Vagina (tissue), 2 donors: ENCODE data around the gene PRG2. TPM values are rescaled to one million over a fixed set of nuclear protein-coding genes. Genes with fewer than 3 reads are reported as not detected.

ENCODE experiments used
- DNase-seq, 2 donors: peaks; one replicate each; pipeline ENCODE4 v3.0.0-alpha.2; 2017; ENCODE audit errors: extremely low spot score in 2 of 2
- H3K27ac ChIP-seq: fragments of 200-600 bp; sonication (generic); one replicate; pipeline ENCODE4 v1.5.1; 2019
- H3K27me3 ChIP-seq: fragments of 200-600 bp; sonication (generic); one replicate; pipeline ENCODE4 v1.5.1; 2019
- H3K36me3 ChIP-seq, 2 donors: fragments of 200-600 bp; sonication (generic); one replicate each; pipeline ENCODE4 v1.5.1; 2017 to 2019
- H3K4me1 ChIP-seq: fragments of 200-600 bp; sonication (generic); one replicate; pipeline ENCODE4 v1.5.1; 2019
- H3K4me3 ChIP-seq, 2 donors: fragments of 200-600 bp; sonication (generic); 1 replicate in 1 of 2; 2 replicates in 1 of 2; pipeline ENCODE4 v1.5.1; 2016 to 2019
- H3K9me3 ChIP-seq: fragments of 200-600 bp; sonication (generic); one replicate; pipeline ENCODE4 v1.5.1; 2019
- POLR2A ChIP-seq, 2 donors: fragments of 450-650 bp; IDR thresholded peaks; one replicate each; pipeline ENCODE4 v1.6.1; 2017; ENCODE audit warnings: antibody characterized with exemption in 2 of 2, mild to moderate bottlenecking in 2 of 2, moderate library complexity in 2 of 2
- POLR2AphosphoS5 ChIP-seq, 2 donors: sonication (generic); formaldehyde crosslinking; IDR thresholded peaks; one replicate each; pipeline ENCODE4 v1.9.0; 2017; ENCODE audit warnings: antibody characterized with exemption in 2 of 2, mild to moderate bottlenecking in 2 of 2, low read depth in 1 of 2; ENCODE audit not compliant: insufficient read depth in 1 of 2
- intact Hi-C: fragments of 100-400 bp; cut with DNase I; formaldehyde crosslinking; loops from one replicate; pipeline ENCODE4 v1.15.1; 2023
- total RNA-seq: library from RNA; depleted of rRNA; stranded (reverse); fragments of >200 nt; gene quantifications from one replicate; pipeline ENCODE4 v1.2.3, GENCODE V29; 2016
- TF ChIP-seq, protein P1 (sequence below), 3 experiments: fragments of 450-650 bp in 2 of 3; fragments of 200-600 bp in 1 of 3; sonication (generic) in 1 of 3; IDR thresholded peaks; one replicate each; pipeline ENCODE4 v1.5.1; 2017 to 2019; ENCODE audit warnings: antibody characterized with exemption in 3 of 3, mild to moderate bottlenecking in 2 of 3, moderate library complexity in 2 of 3

PRG2 gene
- total RNA-seq, 1 donor from 2014 or later, result not detected

GRCh38 chr11:57425565-57426438 lies 35.4 kb upstream of the PRG2 start:
- TF ChIP-seq POLR2AphosphoS5 (IDR thresholded peaks at IDR 0.05; ENCODE audit: insufficient read depth in 1 of 2, low read depth in 1 of 2) (peak; percentile 19 to 50), POLR2A (IDR thresholded peaks at IDR 0.05) (no peak)
- peak overlapping the region; percentile 57 to 70 for H3K4me3 ChIP-seq
- H3K27ac ChIP-seq, result peak overlapping the region; percentile 99
- peak in 1 of 2 donors; percentile 93 for DNase-seq
- H3K27me3 ChIP-seq, result no peaks in the 10 kb centered on the region
- peaks cover 55% of the 10 kb centered on the region for H3K4me1 ChIP-seq
- intact Hi-C loops, result no loop called here
- no peaks in the 10 kb centered on the region for H3K9me3 ChIP-seq
- peaks cover 0 to 5% of the 10 kb centered on the region in 2 donors for H3K36me3 ChIP-seq

GRCh38 chr11:57424792-57425564 lies 34.5 kb upstream of the PRG2 start:
- H3K9me3 ChIP-seq, result no peaks in the 10 kb centered on the region
- H3K27ac ChIP-seq, result peak overlapping the region; percentile 99
- H3K27me3 ChIP-seq, result no peaks in the 10 kb centered on the region
- H3K4me1 ChIP-seq, result peaks cover 55% of the 10 kb centered on the region
- intact Hi-C loops, result no loop called here
- TF ChIP-seq POLR2A (IDR thresholded peaks at IDR 0.05), result no peak
- peak; percentile 74 to 75 for TF ChIP-seq POLR2AphosphoS5 (IDR thresholded peaks at IDR 0.05; ENCODE audit: insufficient read depth in 1 of 2, low read depth in 1 of 2)
- H3K36me3 ChIP-seq, result peaks cover 0 to 10% of the 10 kb centered on the region in 2 donors
- peak in 1 of 2 donors; percentile 97 for DNase-seq
- H3K4me3 ChIP-seq, result peak overlapping the region; percentile 57 to 70

DNA sequence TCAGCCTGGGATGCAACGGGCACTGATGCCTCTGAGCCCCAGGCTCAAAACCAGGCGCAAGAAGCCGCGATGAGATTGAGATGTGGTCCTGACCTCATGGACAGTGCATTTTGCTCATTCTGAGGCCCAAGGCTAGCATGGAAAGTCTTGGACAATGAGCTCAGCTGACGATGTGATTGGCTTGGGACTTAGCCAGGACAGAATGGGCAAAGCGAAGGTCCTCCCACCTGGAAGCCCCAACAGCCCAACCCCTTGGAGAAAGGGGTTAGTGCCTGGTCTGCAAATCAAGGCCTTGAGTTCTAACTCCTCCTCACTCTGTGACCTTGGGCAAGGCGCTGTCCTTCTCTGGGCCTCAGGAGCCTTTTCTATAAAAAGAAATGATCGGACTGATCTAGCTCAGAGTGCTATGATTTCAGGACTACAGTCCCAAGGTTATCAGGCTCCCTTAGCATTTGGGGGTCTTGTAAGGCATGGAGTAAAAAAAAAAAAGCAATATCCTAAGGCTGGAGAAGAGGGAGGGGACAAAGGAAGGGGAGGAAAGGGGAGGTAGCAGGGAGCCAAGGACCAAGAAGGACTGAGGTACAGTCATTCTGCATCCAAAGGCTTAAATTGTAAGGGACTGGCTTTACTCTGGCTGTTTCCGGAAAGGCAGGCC lies 33.8 kb upstream of the PRG2 start:
- Histone ChIP-seq H3K9me3 (no peaks in the 10 kb centered on the region), H3K4me3 (peak overlapping the region; percentile 57 to 70), H3K36me3 (peaks cover 0 to 10% of the 10 kb centered on the region in 2 donors), H3K27ac (peak overlapping the region; percentile 99), H3K4me1 (peaks cover 55% of the 10 kb centered on the region), H3K27me3 (no peaks in the 10 kb centered on the region)
- intact Hi-C loops, result no loop called here
- DNase-seq, result no peak
- no peak for TF ChIP-seq POLR2AphosphoS5 (IDR thresholded peaks at IDR 0.05; ENCODE audit: insufficient read depth in 1 of 2, low read depth in 1 of 2)
- TF ChIP-seq POLR2A (IDR thresholded peaks at IDR 0.05), result no peak
- TF ChIP-seq, protein P1, sequence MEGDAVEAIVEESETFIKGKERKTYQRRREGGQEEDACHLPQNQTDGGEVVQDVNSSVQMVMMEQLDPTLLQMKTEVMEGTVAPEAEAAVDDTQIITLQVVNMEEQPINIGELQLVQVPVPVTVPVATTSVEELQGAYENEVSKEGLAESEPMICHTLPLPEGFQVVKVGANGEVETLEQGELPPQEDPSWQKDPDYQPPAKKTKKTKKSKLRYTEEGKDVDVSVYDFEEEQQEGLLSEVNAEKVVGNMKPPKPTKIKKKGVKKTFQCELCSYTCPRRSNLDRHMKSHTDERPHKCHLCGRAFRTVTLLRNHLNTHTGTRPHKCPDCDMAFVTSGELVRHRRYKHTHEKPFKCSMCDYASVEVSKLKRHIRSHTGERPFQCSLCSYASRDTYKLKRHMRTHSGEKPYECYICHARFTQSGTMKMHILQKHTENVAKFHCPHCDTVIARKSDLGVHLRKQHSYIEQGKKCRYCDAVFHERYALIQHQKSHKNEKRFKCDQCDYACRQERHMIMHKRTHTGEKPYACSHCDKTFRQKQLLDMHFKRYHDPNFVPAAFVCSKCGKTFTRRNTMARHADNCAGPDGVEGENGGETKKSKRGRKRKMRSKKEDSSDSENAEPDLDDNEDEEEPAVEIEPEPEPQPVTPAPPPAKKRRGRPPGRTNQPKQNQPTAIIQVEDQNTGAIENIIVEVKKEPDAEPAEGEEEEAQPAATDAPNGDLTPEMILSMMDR (IDR thresholded peaks at IDR 0.05), result no peak

DNA sequence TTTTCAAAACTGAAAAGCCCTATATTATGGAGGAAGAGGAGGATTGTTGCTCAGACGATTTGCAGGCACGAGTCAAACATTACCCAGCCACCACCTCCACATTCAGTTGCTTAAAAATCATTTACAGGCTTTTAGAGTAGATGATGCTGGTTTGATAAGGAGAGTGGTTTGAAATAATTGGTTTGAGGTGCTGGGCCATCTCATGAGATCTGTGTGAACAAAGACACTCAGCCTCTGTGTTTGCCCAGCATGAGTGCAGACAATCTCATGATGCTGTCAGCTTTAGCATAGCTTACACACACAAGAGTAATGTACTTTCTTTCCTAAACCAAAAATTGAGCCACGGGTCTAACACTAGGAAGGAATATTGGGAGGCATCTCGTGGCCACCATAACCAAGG lies 32.2 kb upstream of the PRG2 start:
- intact Hi-C loops, result no loop called here
- Histone ChIP-seq H3K27ac (no peak overlapping the region), H3K27me3 (no peaks in the 10 kb centered on the region), H3K4me3 (no peak overlapping the region), H3K4me1 (peaks cover 46% of the 10 kb centered on the region), H3K36me3 (peaks cover 0 to 23% of the 10 kb centered on the region in 2 donors), H3K9me3 (no peaks in the 10 kb centered on the region)
- TF ChIP-seq POLR2A (IDR thresholded peaks at IDR 0.05) (no peak), POLR2AphosphoS5 (IDR thresholded peaks at IDR 0.05; ENCODE audit: insufficient read depth in 1 of 2, low read depth in 1 of 2) (no peak)
- TF ChIP-seq, protein P1 (IDR thresholded peaks at IDR 0.05), result no peak
- no peak for DNase-seq

- Histone ChIP-seq H3K36me3 (peaks cover 0 to 32% of the 10 kb centered on the region in 2 donors), H3K9me3 (no peaks in the 10 kb centered on the region), H3K27me3 (no peaks in the 10 kb centered on the region), H3K4me1 (peaks cover 46% of the 10 kb centered on the region), H3K4me3 (no peak overlapping the region), H3K27ac (no peak overlapping the region)
- no peak for DNase-seq
- TF ChIP-seq, protein P1 (IDR thresholded peaks at IDR 0.05), result no peak
- no peak for TF ChIP-seq POLR2AphosphoS5 (IDR thresholded peaks at IDR 0.05; ENCODE audit: insufficient read depth in 1 of 2, low read depth in 1 of 2)
- TF ChIP-seq POLR2A (IDR thresholded peaks at IDR 0.05), result no peak
- intact Hi-C loops, result no loop called here
Observed at GRCh38 chr11:57421805-57422204, 31.4 kb upstream of the PRG2 start.
